ENCODE measurements around the gene SLC12A1. TPM values are rescaled to one million over a fixed set of nuclear protein-coding genes. Genes with fewer than 3 reads are reported as not detected.

The SLC12A1 gene
- total RNA-seq, 1 experiment from 2014 or later = not detected

DNA sequence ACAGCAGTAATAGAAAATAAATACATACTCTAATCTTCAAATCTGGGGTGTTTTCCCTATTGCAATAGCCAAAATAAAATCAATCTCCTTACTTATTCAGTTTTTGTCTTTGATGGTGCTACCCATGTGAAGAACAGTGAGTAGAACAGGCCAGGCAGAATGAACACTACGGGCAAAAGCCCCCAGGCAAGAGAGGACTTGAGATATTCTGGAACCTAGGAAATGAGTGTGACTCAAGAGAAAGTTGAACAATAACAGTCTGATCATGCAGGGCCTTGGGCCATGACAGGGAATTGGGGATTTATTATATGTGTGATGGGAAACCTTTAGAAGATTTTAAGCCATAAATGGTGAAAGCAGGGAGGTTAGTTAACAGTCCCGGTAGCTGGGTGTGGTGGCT lies 111.1 kb downstream of the SLC12A1 start:
- DNase-seq (ENCODE audit: low read depth, low spot score) (no peak), ATAC-seq (no peak)
- in situ Hi-C loops (cut with HindIII; ENCODE audit: low pct_unique_long_range_greater_than_20kb, low sequenced_read_pairs) (no loop called here), intact Hi-C loops (cut with micrococcal nuclease; ENCODE audit: unreplicated experiment) (no loop called here)
- no peaks in the 10 kb centered on the region for H3K9me3 ChIP-seq (ENCODE audit: control insufficient read depth, insufficient read depth, low read depth, low read length)
- H3K36me3 ChIP-seq (ENCODE audit: control insufficient read depth, insufficient read depth, low read length) = no peaks in the 10 kb centered on the region
- no peak overlapping the region for H3K27ac ChIP-seq (ENCODE audit: low read length)
- ChIA-PET POLR2A (no interaction called here), CTCF (no interaction called here)
- no peaks in the 10 kb centered on the region for H3K27me3 ChIP-seq (ENCODE audit: control insufficient read depth, insufficient read depth, low read length)
- H3K4me3 ChIP-seq (ENCODE audit: low read depth in 2 of 2, low read length in 2 of 2) = no peak overlapping the region
- H3K4me1 ChIP-seq (ENCODE audit: control insufficient read depth, insufficient read depth, low read length) = no peaks in the 10 kb centered on the region
- TF ChIP-seq TCF7L2 (IDR thresholded peaks at IDR 0.05; ENCODE audit: low read depth, low read length) (no peak), SIN3A (IDR thresholded peaks at IDR 0.05; ENCODE audit: borderline replicate concordance, insufficient read depth, low read depth, low read length) (no peak), POLR2AphosphoS5 (IDR thresholded peaks at IDR 0.05; ENCODE audit: low read depth, low read length) (no peak)
- TF ChIP-seq, protein P1, sequence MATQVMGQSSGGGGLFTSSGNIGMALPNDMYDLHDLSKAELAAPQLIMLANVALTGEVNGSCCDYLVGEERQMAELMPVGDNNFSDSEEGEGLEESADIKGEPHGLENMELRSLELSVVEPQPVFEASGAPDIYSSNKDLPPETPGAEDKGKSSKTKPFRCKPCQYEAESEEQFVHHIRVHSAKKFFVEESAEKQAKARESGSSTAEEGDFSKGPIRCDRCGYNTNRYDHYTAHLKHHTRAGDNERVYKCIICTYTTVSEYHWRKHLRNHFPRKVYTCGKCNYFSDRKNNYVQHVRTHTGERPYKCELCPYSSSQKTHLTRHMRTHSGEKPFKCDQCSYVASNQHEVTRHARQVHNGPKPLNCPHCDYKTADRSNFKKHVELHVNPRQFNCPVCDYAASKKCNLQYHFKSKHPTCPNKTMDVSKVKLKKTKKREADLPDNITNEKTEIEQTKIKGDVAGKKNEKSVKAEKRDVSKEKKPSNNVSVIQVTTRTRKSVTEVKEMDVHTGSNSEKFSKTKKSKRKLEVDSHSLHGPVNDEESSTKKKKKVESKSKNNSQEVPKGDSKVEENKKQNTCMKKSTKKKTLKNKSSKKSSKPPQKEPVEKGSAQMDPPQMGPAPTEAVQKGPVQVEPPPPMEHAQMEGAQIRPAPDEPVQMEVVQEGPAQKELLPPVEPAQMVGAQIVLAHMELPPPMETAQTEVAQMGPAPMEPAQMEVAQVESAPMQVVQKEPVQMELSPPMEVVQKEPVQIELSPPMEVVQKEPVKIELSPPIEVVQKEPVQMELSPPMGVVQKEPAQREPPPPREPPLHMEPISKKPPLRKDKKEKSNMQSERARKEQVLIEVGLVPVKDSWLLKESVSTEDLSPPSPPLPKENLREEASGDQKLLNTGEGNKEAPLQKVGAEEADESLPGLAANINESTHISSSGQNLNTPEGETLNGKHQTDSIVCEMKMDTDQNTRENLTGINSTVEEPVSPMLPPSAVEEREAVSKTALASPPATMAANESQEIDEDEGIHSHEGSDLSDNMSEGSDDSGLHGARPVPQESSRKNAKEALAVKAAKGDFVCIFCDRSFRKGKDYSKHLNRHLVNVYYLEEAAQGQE (IDR thresholded peaks at IDR 0.05; ENCODE audit: insufficient read depth in 1 of 2, low read depth in 2 of 2, low read length in 1 of 2) = no peak
- TF ChIP-seq, protein P2, sequence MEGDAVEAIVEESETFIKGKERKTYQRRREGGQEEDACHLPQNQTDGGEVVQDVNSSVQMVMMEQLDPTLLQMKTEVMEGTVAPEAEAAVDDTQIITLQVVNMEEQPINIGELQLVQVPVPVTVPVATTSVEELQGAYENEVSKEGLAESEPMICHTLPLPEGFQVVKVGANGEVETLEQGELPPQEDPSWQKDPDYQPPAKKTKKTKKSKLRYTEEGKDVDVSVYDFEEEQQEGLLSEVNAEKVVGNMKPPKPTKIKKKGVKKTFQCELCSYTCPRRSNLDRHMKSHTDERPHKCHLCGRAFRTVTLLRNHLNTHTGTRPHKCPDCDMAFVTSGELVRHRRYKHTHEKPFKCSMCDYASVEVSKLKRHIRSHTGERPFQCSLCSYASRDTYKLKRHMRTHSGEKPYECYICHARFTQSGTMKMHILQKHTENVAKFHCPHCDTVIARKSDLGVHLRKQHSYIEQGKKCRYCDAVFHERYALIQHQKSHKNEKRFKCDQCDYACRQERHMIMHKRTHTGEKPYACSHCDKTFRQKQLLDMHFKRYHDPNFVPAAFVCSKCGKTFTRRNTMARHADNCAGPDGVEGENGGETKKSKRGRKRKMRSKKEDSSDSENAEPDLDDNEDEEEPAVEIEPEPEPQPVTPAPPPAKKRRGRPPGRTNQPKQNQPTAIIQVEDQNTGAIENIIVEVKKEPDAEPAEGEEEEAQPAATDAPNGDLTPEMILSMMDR (IDR thresholded peaks at IDR 0.05) = no peak
- BruUV-seq (replicated peaks) = no TSS peak

DNA sequence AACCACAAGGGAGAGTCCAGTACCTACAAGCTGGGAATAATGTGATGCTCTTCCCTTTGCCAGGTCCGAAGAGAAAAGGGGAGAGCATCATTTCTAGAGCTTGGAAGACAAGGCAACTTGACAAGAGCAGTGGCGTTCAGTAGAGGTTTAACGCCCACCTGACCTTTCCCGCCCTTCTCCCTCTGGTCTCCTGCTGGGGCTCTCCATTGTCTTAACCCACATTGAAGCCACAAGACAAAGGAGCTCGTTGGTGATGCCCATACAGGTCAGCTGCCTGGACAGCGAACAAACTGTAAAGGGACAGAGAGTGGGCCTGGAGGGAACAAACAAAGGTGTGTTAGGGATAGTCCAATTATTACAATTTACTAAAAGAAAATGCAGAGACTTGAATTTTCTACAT lies 112.0 kb downstream of the SLC12A1 start:
- no peaks in the 10 kb centered on the region for H3K9me3 ChIP-seq (ENCODE audit: control insufficient read depth, insufficient read depth, low read depth, low read length)
- no TSS peak for BruUV-seq (replicated peaks)
- TF ChIP-seq, protein P1 (IDR thresholded peaks at IDR 0.05; ENCODE audit: insufficient read depth in 1 of 2, low read depth in 2 of 2, low read length in 1 of 2) = no peak
- no peak for TF ChIP-seq TCF7L2 (IDR thresholded peaks at IDR 0.05; ENCODE audit: low read depth, low read length)
- TF ChIP-seq SIN3A (IDR thresholded peaks at IDR 0.05; ENCODE audit: borderline replicate concordance, insufficient read depth, low read depth, low read length) = no peak
- TF ChIP-seq, protein P2 (IDR thresholded peaks at IDR 0.05) = no peak
- TF ChIP-seq POLR2AphosphoS5 (IDR thresholded peaks at IDR 0.05; ENCODE audit: low read depth, low read length) = no peak
- no peaks in the 10 kb centered on the region for H3K36me3 ChIP-seq (ENCODE audit: control insufficient read depth, insufficient read depth, low read length)
- H3K27me3 ChIP-seq (ENCODE audit: control insufficient read depth, insufficient read depth, low read length) = no peaks in the 10 kb centered on the region
- no peak overlapping the region for H3K4me3 ChIP-seq (ENCODE audit: low read depth in 2 of 2, low read length in 2 of 2)
- no peak for ATAC-seq
- CTCF ChIA-PET = no interaction called here
- no peaks in the 10 kb centered on the region for H3K4me1 ChIP-seq (ENCODE audit: control insufficient read depth, insufficient read depth, low read length)
- no peak overlapping the region for H3K27ac ChIP-seq (ENCODE audit: low read length)
- in situ Hi-C loops (cut with HindIII; ENCODE audit: low pct_unique_long_range_greater_than_20kb, low sequenced_read_pairs) = no loop called here
- no peak for DNase-seq (ENCODE audit: low read depth, low spot score)
- POLR2A ChIA-PET = no interaction called here
- intact Hi-C loops (cut with micrococcal nuclease; ENCODE audit: unreplicated experiment) = no loop called here

Data from Panc1 (cell line).